ENCODE data around the gene CDC14A. TPM values are rescaled to one million over a fixed set of nuclear protein-coding genes. Genes with fewer than 3 reads are reported as not detected.

CDC14A gene
- total RNA-seq, 1 donor from 2014 or later, result 8.7 TPM

DNA sequence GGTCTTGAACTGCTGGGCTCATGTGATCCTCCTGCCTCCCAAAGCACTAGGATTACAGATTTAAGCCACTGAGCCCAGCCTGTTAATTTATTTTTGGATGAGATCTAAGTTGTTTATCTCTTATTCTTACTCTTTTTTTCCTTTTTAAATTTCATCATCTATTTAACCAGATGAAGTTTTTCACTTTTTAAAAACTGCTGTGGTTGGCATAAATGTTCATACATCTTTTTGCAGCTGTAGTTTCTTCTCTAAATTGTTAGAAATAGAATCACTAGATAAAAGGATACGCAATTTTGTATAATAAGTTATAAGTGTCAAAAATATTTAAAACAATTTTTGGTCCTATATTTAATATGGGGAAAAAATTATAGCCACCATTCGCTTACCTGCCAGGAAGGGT, 105.4 kb downstream of the CDC14A start:
- Histone ChIP-seq H3K4me3 (ENCODE audit: low read depth, low read length) (no peak overlapping the region), H3K27me3 (ENCODE audit: control insufficient read depth, insufficient read depth, low read length) (no peaks in the 10 kb centered on the region), H3K36me3 (ENCODE audit: control insufficient read depth, insufficient read depth, low read length) (no peaks in the 10 kb centered on the region)
- no peak for DNase-seq (ENCODE audit: low read depth)
- TF ChIP-seq, protein P1, sequence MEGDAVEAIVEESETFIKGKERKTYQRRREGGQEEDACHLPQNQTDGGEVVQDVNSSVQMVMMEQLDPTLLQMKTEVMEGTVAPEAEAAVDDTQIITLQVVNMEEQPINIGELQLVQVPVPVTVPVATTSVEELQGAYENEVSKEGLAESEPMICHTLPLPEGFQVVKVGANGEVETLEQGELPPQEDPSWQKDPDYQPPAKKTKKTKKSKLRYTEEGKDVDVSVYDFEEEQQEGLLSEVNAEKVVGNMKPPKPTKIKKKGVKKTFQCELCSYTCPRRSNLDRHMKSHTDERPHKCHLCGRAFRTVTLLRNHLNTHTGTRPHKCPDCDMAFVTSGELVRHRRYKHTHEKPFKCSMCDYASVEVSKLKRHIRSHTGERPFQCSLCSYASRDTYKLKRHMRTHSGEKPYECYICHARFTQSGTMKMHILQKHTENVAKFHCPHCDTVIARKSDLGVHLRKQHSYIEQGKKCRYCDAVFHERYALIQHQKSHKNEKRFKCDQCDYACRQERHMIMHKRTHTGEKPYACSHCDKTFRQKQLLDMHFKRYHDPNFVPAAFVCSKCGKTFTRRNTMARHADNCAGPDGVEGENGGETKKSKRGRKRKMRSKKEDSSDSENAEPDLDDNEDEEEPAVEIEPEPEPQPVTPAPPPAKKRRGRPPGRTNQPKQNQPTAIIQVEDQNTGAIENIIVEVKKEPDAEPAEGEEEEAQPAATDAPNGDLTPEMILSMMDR (IDR thresholded peaks at IDR 0.05; ENCODE audit: insufficient read depth, low read length, poor library complexity, severe bottlenecking), result no peak

DNA sequence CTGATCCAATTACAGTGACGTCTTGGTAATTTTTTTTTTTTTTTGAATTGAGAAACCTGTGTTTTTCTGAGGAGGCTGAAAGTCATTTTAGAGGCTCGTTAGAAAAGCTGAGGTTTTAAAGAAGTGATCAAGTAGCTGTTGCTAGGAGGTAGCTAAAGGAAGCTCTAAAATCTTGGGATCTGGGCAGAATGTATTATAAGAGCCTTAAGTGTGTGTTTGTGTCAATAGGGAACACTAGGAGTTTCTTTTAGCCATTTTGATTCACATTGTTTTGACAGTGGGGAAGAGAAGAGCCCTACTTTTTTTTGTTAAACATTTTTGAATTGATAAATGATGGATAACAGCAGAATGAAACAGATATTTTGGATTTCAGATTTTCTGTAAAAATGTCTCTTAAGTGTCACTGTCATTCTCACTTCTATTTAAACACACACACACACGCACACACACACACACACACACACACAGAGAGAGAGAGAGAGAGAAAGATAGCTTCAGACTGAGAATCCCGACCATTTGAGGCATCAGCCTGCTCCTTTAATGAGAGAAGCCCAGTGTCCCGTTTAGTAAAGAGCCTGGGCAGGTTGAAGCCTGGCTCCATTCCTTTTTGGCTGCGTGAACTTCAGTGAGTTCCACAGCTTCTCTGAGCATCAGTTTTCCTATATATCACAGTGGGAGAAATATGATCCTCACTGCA, 106.5 kb downstream of the CDC14A start:
- Histone ChIP-seq H3K4me3 (ENCODE audit: low read depth, low read length) (no peak overlapping the region), H3K36me3 (ENCODE audit: control insufficient read depth, insufficient read depth, low read length) (no peaks in the 10 kb centered on the region), H3K27me3 (ENCODE audit: control insufficient read depth, insufficient read depth, low read length) (no peaks in the 10 kb centered on the region)
- DNase-seq (ENCODE audit: low read depth), result no peak
- TF ChIP-seq, protein P1 (IDR thresholded peaks at IDR 0.05; ENCODE audit: insufficient read depth, low read length, poor library complexity, severe bottlenecking), result no peak

DNA sequence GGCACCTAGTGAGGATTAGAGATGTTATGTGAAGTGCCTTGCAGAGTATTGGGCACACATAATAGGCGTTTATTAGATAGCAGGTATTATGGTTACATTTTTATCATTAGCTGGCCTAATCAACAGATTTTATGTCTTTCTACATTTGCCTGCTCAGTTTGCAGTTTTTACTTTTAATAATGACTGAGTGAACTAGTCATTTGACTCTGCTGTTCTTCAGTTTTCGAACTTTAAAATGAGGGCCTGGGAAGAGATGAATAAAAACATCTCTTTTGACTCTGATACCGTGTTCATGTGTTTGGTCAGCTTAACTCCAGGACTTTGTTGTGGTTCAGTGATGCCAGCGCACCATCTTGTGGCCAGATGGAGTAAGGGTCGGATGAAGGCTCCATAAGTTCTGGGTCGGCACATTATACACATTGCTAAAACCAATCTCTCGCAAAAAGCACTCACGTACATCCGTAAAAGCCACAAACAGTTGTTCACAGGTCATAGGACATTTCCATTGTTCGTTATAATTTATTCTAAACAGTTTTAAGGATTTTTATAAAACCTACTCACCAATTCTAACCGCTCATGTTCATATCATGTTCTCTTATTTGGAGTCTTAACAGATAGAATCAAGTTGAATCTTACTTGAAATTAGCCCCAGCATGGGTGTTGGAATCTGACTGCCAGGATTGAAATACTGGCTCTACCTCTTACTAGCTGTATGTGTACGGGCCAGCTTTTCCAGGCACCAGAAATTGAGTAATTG, 107.2 kb downstream of the CDC14A start:
- TF ChIP-seq, protein P1 (IDR thresholded peaks at IDR 0.05; ENCODE audit: insufficient read depth, low read length, poor library complexity, severe bottlenecking), result peak; percentile 86

DNA sequence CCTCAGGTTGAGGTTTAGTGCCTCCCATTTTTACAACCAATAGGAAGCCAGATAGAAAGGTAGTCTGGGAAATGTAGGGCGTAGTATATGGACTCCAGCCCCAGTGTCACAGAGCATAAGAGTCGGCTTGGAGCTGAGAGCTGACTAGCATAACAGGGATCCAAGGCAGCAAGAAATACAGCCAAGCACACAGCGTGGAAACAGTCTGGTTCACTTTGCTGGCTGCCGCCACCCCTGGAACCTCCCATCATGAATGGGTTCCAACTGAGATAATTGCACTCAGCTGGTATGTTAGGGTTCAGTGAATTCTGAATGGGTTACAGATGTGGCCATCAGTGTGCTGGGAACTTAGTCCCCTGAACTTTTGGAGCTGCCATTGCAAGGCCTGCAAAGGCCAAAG, 108.9 kb downstream of the CDC14A start:
- no peak overlapping the region for H3K4me3 ChIP-seq (ENCODE audit: low read depth, low read length)
- H3K27me3 ChIP-seq (ENCODE audit: control insufficient read depth, insufficient read depth, low read length), result no peaks in the 10 kb centered on the region
- H3K36me3 ChIP-seq (ENCODE audit: control insufficient read depth, insufficient read depth, low read length), result no peaks in the 10 kb centered on the region
- TF ChIP-seq, protein P1 (IDR thresholded peaks at IDR 0.05; ENCODE audit: insufficient read depth, low read length, poor library complexity, severe bottlenecking), result no peak
- no peak for DNase-seq (ENCODE audit: low read depth)

More for the DNA sequence above, 107.2 kb downstream of the CDC14A start:
- Histone ChIP-seq H3K4me3 (ENCODE audit: low read depth, low read length) (no peak overlapping the region), H3K36me3 (ENCODE audit: control insufficient read depth, insufficient read depth, low read length) (no peaks in the 10 kb centered on the region), H3K27me3 (ENCODE audit: control insufficient read depth, insufficient read depth, low read length) (no peaks in the 10 kb centered on the region)
- DNase-seq (ENCODE audit: low read depth), result peak; percentile 21

DNA sequence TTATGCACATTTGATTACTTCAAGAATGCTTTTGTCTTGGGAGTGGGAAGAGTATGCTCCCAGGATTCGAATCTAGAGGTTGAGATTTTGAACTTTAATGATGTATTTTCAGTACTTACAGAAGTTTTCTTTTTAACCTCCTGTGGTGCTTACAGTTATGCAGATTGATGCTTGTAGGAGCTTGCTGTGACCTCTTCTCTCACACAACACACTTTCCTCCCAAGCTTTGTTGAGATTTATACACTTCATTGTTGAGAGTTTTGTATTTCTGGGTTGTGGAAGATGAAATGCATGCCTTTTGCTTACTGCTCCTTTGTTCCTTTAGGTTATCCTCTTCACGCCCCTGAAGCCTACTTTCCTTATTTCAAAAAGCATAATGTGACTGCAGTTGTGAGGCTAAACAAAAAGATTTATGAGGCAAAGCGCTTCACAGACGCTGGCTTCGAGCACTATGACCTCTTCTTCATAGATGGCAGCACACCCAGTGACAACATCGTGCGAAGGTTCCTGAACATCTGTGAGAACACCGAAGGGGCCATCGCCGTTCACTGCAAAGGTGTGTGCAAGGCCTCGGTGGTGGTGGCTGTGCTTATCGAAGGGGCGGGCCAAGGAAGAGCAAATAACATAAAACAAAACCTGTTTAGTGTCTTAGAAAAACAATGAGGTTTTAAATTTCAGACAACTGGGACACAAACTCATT, 110.2 kb downstream of the CDC14A start:
- TF ChIP-seq, protein P1 (IDR thresholded peaks at IDR 0.05; ENCODE audit: insufficient read depth, low read length, poor library complexity, severe bottlenecking), result no peak
- Histone ChIP-seq H3K4me3 (ENCODE audit: low read depth, low read length) (no peak overlapping the region), H3K36me3 (ENCODE audit: control insufficient read depth, insufficient read depth, low read length) (no peaks in the 10 kb centered on the region), H3K27me3 (ENCODE audit: control insufficient read depth, insufficient read depth, low read length) (no peaks in the 10 kb centered on the region)
- DNase-seq (ENCODE audit: low read depth), result no peak

Measured in kidney epithelial cell (primary cell).